Small intestine (tissue), 7 donors: ENCODE results near the gene TF. TPM values are rescaled to one million over a fixed set of nuclear protein-coding genes. Genes with fewer than 3 reads are reported as not detected.

Experiments used
- DNase-seq, 2 donors: peaks; one replicate each; pipeline versions ENCODE4 v3.0.0 to v3.0.0-alpha.2; 2013
- FAIRE-seq: peaks from 2 replicates; lab custom pipeline; 2012; peaks lifted over from hg19 to GRCh38; lab: Jason Lieb, UNC
- H3K27ac ChIP-seq, 3 donors: one replicate each; pipeline ENCODE4 v1.5.1; 2013; ENCODE audit warnings: low read length in 2 of 3, mild to moderate bottlenecking in 2 of 3, control low read depth in 1 of 3, inconsistent platforms in 1 of 3, low read depth in 1 of 3, moderate library complexity in 1 of 3
- H3K27me3 ChIP-seq, 3 donors: one replicate each; pipeline ENCODE4 v1.6.1; 2013; ENCODE audit warnings: low read length in 3 of 3, inconsistent platforms in 1 of 3; ENCODE audit not compliant: control insufficient read depth in 3 of 3, insufficient read depth in 3 of 3
- H3K36me3 ChIP-seq, 3 donors: one replicate each; pipeline ENCODE4 v1.6.1; 2013; ENCODE audit warnings: low read length in 3 of 3, inconsistent platforms in 1 of 3, low read depth in 1 of 3, mild to moderate bottlenecking in 1 of 3, moderate library complexity in 1 of 3; ENCODE audit not compliant: control insufficient read depth in 3 of 3, insufficient read depth in 2 of 3
- H3K4me1 ChIP-seq, 3 donors: one replicate each; pipeline ENCODE4 v1.6.1; 2013; ENCODE audit warnings: low read length in 2 of 3, inconsistent platforms in 1 of 3, low read depth in 1 of 3, mild to moderate bottlenecking in 1 of 3, moderate library complexity in 1 of 3; ENCODE audit not compliant: control insufficient read depth in 3 of 3, insufficient read depth in 2 of 3
- H3K4me3 ChIP-seq, 3 donors: one replicate each; pipeline ENCODE4 v1.5.1; 2013; ENCODE audit warnings: low read length in 3 of 3, control low read depth in 1 of 3, inconsistent platforms in 1 of 3, low read depth in 1 of 3, mild to moderate bottlenecking in 1 of 3, moderate library complexity in 1 of 3
- H3K9me3 ChIP-seq, 2 donors: one replicate each; pipeline ENCODE4 v1.6.1; 2013; ENCODE audit warnings: low read depth in 1 of 2, low read length in 1 of 2; ENCODE audit not compliant: control insufficient read depth in 2 of 2, insufficient read depth in 1 of 2
- WGBS, 3 donors: extraction: QIAGEN DNeasy Blood & Tissue Kit; methylation state at CpG; one replicate each; pipeline ENCODE4 v1.1.7; 2013; 5-methylcytosine and 5-hydroxymethylcytosine counted together
- polyA plus RNA-seq, 4 donors: library from polyadenylated mRNA; stranded (reverse) in 3 of 4; unstranded in 1 of 4; fragments of 200-250 nt in 3 of 4; fragments of 120-200 nt in 1 of 4; gene quantifications; one replicate each; pipeline versions ENCODE4 v1.2.1 to v1.2.3, GENCODE V29; 2013
- donor health status: healthy with polysubstance abuse.
- donor health status: control.
- donor health status: control.
- donor health status: Bipolar disorder and iron deficiency.
- donor health status: healthy.

TF gene
- polyA plus RNA-seq, 4 donors = under 0.01 to 8.3 (median 5.6) TPM; not detected in 1

DNA sequence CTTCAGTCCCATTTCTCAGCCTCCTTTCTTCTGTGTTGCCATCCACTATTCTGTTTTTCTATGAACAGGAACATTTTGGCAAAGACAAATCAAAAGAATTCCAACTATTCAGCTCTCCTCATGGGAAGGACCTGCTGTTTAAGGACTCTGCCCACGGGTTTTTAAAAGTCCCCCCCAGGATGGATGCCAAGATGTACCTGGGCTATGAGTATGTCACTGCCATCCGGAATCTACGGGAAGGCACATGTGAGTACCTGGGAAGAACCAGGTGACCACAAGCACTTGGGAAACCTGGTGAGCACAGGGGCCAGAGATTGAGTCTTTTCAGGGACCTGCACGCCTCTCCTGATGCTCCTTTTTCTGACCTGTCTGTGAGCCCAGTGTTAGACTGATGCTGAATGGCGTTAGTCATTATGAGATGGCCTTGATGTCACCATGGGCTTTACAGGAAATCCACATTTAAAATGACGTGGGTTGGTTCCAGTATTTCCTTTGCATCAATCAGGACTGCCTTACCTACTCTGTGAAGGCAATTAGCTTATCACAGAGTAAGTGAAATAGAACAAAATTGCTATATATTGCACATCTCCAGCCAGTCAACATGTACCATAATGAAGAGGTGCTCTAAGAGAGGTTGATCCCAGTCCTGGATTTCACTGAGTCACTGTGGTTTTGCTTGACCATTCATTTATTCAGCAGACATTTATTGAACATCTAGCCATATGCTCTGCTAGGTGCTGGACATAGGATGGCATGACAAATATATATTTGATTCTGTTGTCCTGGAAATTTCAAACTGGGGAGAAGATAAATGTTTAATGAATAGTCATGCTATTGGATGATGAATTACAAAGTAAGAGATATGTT lies 11.7 kb downstream of the TF start:
- H3K27ac ChIP-seq = no peak overlapping the region
- no peaks in the 10 kb centered on the region for H3K9me3 ChIP-seq
- H3K36me3 ChIP-seq = no peaks in the 10 kb centered on the region
- H3K27me3 ChIP-seq = no peaks in the 10 kb centered on the region
- FAIRE-seq = no peak
- H3K4me1 ChIP-seq = no peaks in the 10 kb centered on the region
- WGBS, 3 donors = 75 to 82% (median 76%) methylated on average over 6 of the region's 6 CpGs
- no peak for DNase-seq
- H3K4me3 ChIP-seq = no peak overlapping the region

DNA sequence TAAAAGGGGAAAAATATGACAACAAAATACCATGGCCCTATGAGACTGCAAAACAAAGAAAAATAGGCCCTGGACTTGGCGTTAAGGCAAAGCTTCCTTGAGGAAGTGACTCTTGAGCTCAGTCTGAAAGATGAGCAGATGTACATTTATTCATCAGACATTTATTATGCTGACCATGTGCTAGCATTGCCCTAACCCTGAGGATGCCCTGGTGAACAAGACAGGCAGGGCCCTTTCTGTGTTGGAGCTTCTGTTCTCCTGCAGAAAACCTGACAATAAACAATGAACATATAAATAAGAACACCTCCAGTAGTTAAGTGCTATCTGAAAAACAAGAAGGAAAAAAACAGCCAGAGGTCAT lies 12.4 kb downstream of the TF start:
- H3K4me1 ChIP-seq = no peaks in the 10 kb centered on the region
- FAIRE-seq = no peak
- no peaks in the 10 kb centered on the region for H3K9me3 ChIP-seq
- no peaks in the 10 kb centered on the region for H3K36me3 ChIP-seq
- H3K27ac ChIP-seq = no peak overlapping the region
- 67 to 90% (median 74%) methylated on average over 1 of the region's 1 CpG for WGBS, 3 donors
- no peak overlapping the region for H3K4me3 ChIP-seq
- no peaks in the 10 kb centered on the region for H3K27me3 ChIP-seq
- DNase-seq = no peak

DNA sequence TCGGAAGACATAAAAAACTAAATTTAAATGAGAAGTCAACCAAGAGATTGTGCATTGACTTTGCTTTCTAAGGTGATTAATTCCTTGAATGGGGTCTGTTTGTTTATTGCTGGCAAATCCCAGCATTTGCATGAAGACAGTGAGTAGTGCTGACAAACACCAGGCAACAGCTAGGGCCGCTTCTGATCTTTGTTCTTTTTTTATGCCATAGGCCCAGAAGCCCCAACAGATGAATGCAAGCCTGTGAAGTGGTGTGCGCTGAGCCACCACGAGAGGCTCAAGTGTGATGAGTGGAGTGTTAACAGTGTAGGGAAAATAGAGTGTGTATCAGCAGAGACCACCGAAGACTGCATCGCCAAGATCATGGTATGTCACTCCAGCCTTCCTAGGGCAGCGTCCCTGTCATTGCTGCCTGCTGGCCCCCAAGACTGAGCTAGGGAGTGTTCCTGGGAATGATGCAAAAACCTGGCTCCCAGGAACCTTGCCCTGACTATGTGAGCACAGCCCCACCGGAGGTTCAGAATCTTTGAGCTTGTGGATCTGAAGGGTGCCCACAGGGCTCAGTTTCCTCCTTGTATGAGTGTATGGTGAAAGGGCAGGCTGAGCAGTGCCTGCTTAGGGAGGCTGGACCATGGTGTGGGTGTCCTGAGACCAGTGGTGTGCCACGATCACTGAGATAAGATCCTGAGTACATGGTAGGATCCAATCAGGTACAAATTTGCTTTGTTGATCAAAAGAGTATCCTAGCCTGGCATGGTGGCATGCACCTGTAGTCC lies 13.0 kb downstream of the TF start:
- 85 to 90% (median 88%) methylated on average over 9 of the region's 9 CpGs for WGBS, 3 donors
- DNase-seq (no peak), FAIRE-seq (no peak)

DNA sequence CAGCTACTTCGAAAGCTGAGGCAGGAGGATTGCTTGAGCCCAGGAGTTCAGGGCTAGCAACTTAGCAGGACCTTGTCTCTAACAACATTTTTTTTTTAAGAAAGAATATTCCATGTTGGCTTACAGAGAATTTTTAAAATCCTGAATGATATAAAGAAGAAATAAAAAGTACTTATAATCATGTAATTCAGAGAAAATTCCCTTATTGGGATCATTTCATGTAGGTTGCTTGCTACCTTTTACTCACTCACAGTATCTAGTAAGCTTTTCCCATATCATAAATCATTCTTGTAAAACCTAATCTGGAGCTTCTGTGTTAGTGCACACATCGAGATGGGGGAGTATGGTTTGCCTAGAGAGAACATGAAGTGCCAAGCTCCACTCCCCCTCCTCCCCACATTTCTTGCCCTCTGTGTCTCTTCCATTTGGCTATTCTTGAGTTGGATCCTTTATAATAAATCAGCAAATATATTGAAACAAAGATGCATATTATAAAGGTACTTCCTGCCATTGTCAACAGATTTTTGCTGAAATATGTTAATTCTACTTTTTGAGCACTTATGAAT lies 13.6 kb downstream of the TF start:
- no peaks in the 10 kb centered on the region for H3K27me3 ChIP-seq
- no peaks in the 10 kb centered on the region for H3K36me3 ChIP-seq
- no peaks in the 10 kb centered on the region for H3K9me3 ChIP-seq
- no peak overlapping the region for H3K4me3 ChIP-seq
- H3K4me1 ChIP-seq = no peaks in the 10 kb centered on the region
- FAIRE-seq (no peak), DNase-seq (no peak)
- no peak overlapping the region for H3K27ac ChIP-seq
- 58 to 69% (median 64%) methylated on average over 2 of the region's 2 CpGs for WGBS, 3 donors

More for the DNA sequence above, 13.0 kb downstream of the TF start:
- no peaks in the 10 kb centered on the region for H3K9me3 ChIP-seq
- H3K4me1 ChIP-seq = no peaks in the 10 kb centered on the region
- no peaks in the 10 kb centered on the region for H3K36me3 ChIP-seq
- H3K4me3 ChIP-seq = no peak overlapping the region
- H3K27ac ChIP-seq = no peak overlapping the region
- H3K27me3 ChIP-seq = no peaks in the 10 kb centered on the region

DNA sequence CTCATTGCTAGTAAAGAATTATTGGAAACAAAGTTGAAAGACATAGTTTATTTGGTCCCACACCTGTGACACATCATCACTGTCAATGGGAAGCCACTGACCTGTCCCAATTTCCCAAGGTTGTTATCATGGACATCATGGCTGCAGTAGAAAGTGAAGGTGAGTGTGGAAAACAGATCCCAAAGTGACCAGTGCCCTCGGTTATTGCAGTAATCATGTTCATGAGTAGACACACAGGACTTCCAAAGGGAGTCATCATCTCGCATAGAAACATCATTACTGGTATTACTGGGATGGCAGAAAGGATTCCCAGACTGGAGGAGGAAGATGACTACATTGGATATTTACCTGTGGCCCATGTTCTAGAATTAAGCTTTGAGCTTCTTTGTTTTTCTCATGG lies 14.7 kb downstream of the TF start:
- no peaks in the 10 kb centered on the region for H3K27me3 ChIP-seq
- no peaks in the 10 kb centered on the region for H3K4me1 ChIP-seq
- no peak overlapping the region for H3K4me3 ChIP-seq
- FAIRE-seq (no peak), DNase-seq (no peak)
- H3K9me3 ChIP-seq = no peaks in the 10 kb centered on the region
- H3K36me3 ChIP-seq = no peaks in the 10 kb centered on the region
- H3K27ac ChIP-seq = no peak overlapping the region
- 78 to 92% (median 89%) methylated on average over 2 of the region's 2 CpGs for WGBS, 3 donors

DNA sequence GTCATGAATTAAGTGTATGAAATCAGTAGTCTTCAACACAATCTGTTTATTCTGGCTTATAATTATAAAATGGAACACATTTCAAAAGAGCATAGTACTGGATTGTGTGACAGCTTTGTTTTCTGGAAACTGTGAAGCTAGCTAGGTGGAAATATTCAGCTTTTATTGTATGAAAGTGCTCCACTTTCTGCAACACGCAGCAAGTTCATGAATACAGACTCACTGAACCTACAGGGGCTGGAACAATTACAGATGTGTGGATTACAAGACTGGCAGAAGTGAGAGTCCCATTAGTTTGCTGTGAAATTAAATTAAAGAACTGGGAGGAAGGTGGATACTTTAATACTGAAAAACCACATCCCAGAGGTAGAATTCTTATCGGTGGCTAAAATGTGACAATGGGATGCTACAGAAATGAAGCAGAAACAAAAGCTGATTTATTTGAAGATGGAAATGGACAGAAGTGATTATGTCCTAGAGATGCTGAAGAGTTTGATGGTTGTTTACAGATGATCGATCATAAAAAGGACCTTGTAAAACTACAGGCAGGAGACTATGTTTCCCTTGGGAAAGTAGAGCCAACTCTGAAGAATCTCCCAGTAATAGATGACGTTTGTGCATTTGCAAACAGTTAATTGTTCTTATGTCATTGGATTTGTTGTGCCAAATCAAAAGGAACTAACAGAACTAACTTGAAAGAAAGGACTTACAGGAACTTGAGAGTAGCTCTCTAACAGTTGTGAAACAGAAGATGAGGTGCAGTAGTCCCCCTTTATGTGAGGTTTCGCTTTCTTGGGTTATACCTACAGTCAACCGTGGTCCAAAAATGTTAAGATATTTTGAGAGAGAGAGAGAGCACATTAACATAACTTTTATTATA lies 15.7 kb downstream of the TF start:
- no peaks in the 10 kb centered on the region for H3K9me3 ChIP-seq
- WGBS, 3 donors = 76 to 79% (median 78%) methylated on average over 6 of the region's 6 CpGs

DNA sequence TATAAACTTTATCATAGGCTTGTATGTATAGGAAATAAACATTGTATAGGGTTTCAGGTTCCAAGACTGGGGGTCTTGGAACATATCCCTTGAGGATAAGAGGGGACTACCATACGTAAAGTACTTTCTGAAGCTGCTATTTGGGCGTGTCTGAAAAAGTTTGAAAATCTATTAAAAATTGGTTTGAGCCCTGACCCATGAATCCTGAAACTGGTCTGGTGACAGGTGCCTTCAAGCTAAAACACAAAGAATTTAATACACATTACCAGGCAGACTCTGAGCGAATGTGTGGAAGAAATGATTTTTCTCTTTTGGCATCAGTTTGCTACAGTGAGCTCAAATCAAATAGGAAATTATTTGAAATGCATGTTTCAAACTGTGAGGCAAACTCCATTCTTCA lies 16.3 kb downstream of the TF start:
- WGBS, 3 donors = 68 to 92% (median 79%) methylated on average over 3 of the region's 3 CpGs
- DNase-seq (no peak), FAIRE-seq (no peak)
- no peaks in the 10 kb centered on the region for H3K9me3 ChIP-seq
- H3K36me3 ChIP-seq = no peaks in the 10 kb centered on the region
- no peak overlapping the region for H3K27ac ChIP-seq
- H3K27me3 ChIP-seq = no peaks in the 10 kb centered on the region
- no peak overlapping the region for H3K4me3 ChIP-seq
- no peaks in the 10 kb centered on the region for H3K4me1 ChIP-seq

More for the DNA sequence above, 15.7 kb downstream of the TF start:
- no peaks in the 10 kb centered on the region for H3K36me3 ChIP-seq
- FAIRE-seq = no peak
- H3K4me3 ChIP-seq = no peak overlapping the region
- H3K4me1 ChIP-seq = no peaks in the 10 kb centered on the region
- H3K27ac ChIP-seq = no peak overlapping the region
- DNase-seq = no peak
- no peaks in the 10 kb centered on the region for H3K27me3 ChIP-seq
